ENCODE data around the gene TRAF4.

DNA sequence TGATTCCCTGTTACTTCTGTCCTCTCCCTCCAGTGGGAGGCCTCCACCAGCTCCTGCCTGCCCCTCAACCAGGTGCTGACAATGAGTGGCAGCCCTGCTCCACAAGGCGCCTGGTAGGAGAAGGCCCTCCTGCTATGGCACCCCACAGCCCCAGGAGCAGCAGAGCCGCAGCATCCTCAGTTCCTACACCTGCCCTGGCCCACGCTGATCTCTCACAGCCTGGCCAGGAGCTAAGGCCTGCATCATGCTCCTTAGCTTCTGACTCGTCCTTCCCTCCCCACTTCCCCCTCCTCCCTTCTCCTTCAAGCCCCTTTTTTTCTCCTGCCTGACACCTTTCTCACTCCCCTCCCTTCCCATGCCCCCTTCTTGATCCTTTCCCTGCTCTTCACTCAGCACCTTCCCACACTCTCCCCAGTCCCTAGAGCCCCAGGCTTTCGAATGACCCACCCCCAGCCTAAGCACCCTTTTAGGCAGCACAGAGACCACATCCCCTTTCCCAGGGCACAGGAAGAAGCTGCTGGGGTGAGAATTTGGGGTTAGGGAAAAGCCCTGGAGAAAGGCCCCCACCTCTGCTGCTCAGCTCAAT lies 38.6 kb upstream of the TRAF4 start:
- TF ChIP-seq, protein P1, sequence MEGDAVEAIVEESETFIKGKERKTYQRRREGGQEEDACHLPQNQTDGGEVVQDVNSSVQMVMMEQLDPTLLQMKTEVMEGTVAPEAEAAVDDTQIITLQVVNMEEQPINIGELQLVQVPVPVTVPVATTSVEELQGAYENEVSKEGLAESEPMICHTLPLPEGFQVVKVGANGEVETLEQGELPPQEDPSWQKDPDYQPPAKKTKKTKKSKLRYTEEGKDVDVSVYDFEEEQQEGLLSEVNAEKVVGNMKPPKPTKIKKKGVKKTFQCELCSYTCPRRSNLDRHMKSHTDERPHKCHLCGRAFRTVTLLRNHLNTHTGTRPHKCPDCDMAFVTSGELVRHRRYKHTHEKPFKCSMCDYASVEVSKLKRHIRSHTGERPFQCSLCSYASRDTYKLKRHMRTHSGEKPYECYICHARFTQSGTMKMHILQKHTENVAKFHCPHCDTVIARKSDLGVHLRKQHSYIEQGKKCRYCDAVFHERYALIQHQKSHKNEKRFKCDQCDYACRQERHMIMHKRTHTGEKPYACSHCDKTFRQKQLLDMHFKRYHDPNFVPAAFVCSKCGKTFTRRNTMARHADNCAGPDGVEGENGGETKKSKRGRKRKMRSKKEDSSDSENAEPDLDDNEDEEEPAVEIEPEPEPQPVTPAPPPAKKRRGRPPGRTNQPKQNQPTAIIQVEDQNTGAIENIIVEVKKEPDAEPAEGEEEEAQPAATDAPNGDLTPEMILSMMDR (conservative IDR thresholded peaks at IDR 0.05; ENCODE audit: low read depth, low read length) = no peak
- no peak for TF ChIP-seq EZH2phosphoT487 (IDR thresholded peaks at IDR 0.05; ENCODE audit: borderline replicate concordance, low read length)

Data from PC-3 (cell line).